HG03103 (cell line): Measurements from ENCODE around the gene TLX2.

Experiments used
- ATAC-seq: cut with Tn5 transposase; IDR thresholded peaks from one replicate; pipeline ENCODE4 v1.9.1; 2021; ENCODE audit warnings: low read depth; ENCODE audit not compliant: unreplicated experiment

Gene TLX2

GRCh38 chr2:74530239-74531187, 16.3 kb downstream of the TLX2 start:
- no peak for ATAC-seq

GRCh38 chr2:74531666-74532065, 17.4 kb downstream of the TLX2 start:
- no peak for ATAC-seq

- no peak for ATAC-seq
These were observed 18.0 kb downstream of the TLX2 start for GRCh38 chr2:74532222-74532621.

GRCh38 chr2:74533464-74533863, 19.2 kb downstream of the TLX2 start:
- no peak for ATAC-seq

DNA sequence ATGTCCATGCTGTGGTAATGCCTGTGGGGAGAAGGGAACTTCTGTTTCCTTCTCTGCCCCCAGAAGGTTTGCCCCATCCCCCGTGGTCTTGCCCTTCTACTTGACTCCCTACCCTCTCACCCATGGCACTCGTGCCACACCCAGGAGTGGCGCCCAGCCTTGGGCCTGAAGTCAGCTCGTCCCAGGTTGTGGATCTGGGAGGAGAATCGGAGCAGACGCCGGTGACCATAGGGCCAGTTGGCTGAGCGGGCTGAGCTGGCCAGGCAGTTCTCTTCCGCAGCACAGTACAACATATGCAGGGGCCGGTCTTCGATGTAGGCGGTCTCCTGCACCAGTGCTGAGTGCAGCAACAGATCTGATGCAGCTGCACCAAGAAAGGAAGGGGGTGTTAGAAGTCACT, 20.2 kb downstream of the TLX2 start:
- no peak for ATAC-seq

DNA sequence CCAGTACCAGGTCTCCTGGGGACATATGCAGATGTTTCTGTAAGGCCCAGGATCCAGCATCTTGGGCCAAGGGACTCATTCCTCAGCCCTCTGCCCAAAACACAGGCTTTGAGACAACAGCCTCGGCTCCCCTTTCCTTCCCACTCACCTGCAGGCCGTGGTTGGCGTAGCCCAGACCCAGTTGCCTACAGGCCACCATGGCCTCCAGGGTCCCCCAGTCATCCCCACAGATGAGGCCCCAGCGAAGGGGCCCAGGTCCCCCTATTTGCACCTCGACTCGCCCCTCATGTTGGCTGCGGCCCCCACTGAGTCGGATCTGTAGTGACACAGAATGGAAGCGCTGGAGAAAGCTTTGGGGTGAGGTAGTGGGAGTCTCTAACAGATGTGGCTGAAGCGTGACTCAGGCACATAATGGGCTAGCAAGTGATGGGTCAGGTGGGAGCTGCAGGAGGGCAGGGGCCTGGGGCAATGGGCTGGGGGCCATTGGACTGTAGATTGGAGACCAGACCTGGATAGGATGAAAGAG, 21.3 kb downstream of the TLX2 start:
- ATAC-seq, result no peak

GRCh38 chr2:74536166-74536950, 22.1 kb downstream of the TLX2 start:
- ATAC-seq, result no peak

- ATAC-seq, result no peak
These were observed 22.9 kb downstream of the TLX2 start for GRCh38 chr2:74537140-74537539.

GRCh38 chr2:74538881-74539339, 24.7 kb downstream of the TLX2 start:
- no peak for ATAC-seq

DNA sequence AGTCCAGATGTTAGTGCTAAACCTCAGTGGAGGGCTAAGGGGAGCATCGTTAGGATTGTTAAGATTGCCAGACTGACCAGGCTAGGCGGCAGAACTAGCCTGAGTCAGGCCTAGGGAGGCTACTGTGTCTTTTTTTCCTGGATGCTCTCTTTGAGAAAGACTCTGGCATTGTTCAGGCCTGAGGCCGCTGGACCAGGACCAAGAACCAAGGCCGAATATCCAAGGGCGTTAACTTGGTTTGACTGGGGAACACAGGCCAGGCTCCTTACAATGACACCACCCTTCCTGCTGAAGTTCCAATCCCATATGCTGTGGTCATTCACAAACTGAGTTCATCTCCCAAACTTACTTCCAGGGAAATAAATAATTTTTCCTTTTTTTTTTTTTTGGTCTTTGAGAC, 26.0 kb downstream of the TLX2 start:
- ATAC-seq, result no peak

GRCh38 chr2:74542978-74543377, 28.7 kb downstream of the TLX2 start:
- no peak for ATAC-seq

DNA sequence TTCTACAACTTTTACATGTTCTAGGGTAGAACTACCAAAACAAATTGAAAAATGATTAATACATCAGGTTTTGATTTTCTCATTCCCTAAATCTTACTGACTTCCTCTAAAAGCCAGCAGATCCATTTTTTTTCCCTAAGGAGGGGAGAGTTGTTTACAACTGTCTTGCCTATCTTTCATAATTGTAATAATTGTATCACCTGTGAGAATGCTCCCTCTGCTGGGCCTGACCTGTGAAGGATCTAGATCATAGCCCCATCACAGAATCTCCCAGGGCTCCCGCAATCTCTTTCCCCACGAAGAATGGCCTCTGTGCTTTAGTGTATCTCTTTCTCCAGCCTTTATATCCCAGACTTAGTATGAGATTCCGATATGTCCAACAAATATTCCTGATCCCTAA, 30.4 kb downstream of the TLX2 start:
- ATAC-seq, result no peak

DNA sequence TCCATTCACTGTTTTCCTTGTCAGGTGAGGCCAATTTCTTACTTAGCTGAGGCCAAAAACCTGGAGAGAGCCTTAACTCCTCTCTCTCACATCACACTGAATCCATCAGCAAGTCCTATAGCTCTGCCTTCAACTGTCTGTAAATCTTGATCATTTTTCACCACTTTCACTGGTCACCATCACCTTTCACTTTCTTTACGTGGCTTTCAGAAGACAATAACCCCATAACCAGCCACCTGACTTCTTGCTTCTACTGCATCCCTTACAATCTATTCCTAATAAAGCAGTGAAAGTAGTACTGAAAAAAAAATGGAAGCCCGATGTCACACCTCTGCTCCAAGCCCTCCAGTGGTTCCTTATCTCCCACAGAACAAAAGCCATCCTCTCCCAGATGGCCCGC, 31.8 kb downstream of the TLX2 start:
- ATAC-seq, result no peak

DNA sequence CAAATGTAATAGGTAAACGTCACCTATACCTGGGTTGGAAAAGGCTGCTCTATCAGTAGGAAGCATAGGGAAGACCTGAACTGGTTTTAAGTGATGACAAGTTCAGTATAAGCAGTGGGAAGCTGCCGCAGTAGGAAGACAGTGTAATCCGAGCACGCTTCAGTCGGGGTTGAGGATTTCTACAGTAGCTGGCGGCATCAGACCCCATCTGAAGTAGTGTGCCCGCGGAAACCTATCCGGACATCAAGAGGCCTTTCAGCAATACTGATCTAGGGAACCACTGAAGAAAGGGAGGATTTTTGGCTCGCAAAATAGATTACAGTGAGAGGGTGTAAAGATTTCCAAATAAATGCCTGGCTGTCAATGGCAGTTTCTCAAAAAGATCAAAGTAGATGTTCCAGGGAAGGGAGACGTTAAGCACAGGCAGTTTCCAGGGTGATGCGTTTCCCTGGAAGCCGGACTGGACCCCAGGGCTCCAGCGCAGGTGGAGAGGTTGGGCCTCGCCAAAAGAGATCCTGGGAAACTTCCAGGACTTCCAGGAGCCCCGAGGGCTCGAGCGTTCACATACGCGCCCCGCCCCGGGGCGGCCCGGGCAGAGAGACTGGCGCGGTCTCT, 34.1 kb downstream of the TLX2 start:
- no peak for ATAC-seq

DNA sequence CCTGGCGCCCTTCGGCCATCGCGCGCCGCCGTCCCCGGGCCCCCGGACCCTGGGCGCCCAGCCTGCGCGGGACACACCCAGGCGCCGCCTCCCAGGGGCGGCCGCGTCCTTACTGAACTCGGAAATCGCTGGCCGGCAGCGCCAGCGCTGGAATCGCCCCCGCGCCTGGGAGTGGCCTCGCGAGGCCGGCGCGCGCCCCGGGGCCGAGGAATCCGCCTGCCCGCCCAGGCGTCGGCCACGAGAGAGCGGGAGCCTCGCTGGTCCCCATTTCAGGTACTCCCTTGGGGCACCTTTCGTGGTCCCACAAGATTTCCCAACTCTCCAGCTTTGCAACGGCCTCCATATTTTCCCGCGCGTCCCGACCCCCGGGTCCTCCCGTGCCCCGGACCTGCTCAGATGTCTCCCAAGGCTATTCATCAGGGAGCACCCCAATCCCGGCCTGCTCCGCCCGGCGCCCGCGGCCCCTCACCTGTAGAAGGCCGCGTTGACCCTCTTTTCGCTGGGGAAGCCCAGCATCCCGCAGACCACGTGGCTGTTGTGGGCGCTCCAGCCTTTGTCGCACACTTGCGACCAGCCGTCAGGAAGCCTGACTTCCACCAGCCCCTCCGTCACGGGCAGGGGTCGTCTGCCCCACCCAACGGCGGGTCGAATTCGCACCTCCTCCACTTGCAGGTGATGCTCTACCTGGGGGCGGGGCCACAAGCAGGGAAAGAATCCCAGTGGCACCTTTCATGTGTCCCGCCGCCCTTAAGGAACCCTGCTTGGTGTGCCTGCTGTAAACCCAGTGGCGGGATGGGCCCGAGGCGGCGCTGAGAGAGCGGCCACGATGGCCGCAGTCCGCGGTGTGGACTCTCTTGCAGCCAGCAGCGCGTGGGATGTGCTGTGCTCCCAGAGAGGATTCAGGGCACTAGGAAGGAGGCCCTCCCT, 34.9 kb downstream of the TLX2 start:
- ATAC-seq, result no peak

- no peak for ATAC-seq
These were observed 36.0 kb downstream of the TLX2 start for GRCh38 chr2:74550231-74550630.

DNA sequence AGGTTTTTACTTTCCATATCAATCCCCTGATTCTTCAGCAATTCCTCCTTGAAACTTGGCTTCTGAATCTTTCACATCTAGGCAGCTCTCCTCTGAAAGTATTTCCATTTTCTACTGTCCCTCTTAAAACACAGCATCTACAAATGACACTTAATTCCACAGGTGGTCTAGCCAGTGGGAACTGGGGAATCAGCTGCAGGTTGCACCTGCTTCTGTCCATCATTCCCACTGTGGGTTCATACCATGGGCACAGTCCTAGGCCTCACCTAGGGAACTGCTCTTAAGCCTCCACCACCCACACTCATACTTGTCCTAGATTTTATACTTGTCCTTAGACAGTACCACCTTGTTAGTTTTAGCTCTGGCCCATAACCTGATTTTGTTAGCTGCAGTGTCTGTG, 37.3 kb downstream of the TLX2 start:
- ATAC-seq, result no peak

DNA sequence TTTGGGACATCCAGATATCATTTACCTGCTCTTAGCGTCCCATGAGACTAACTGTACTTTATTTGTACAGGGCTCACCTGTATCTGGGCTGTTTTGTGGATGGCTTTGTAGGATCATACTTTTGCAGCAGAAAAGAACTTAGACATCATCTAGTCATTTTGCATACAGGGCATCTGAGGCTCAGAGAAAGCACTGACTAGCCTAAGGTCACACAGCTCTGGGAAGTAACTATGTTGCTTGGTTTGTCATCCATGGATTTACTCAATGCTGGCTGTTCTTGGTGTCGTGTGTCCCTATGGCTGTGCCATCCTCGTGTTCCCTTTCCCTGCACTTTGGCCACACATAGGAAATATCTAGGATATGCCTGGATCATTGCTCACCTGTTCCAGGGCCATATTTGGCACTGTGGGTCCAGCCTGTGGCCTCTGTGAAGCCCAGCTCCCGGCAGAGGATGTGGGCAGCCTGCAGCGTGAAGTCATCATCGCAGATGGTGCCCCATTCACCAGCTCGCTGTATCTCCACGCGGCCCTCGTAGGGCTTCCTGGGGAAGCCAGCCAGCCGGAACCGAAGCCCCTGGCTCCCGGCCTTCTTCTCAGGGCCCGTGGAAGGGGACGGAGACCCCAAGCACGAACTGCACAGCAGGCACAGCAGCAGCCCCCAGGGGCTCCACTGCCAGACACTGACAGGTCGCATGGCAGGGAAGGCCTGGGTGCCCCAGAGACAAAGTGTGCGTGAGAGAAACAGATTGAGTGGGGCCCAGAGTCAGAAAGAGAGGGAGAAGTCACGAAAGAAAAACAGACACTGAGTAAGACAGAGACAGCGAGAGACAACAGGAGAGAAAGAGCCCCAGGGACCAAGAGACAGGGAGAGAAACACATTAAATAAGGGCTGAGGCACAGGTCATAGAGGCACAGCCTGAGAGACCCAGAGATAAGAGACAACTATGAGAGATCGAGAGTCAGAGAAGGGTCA, 38.0 kb downstream of the TLX2 start:
- ATAC-seq, result no peak
